ENCODE measurements around the gene ASTN2. TPM values are rescaled to one million over a fixed set of nuclear protein-coding genes. Genes with fewer than 3 reads are reported as not detected.

The ASTN2 gene
- total and polyA plus RNA-seq, 12 donors: 1.9 to 11.1 (median 4.0) TPM

GRCh38 chr9:117451311-117451710, 36.5 kb upstream of the ASTN2 start:
- Histone ChIP-seq H3K27ac (no peak overlapping the region), H3K9me3 (no peaks in the 10 kb centered on the region), H3K36me3 (no peaks in the 10 kb centered on the region), H3K27me3 (peaks cover 0 to 31% (median 9%) of the 10 kb centered on the region in 7 donors), H3K4me3 (no peak overlapping the region), H3K4me1 (no peaks in the 10 kb centered on the region)
- TF ChIP-seq CTCF (IDR thresholded peaks at IDR 0.05): no peak
- 73 to 78% methylated on average over 2 of the region's 2 CpGs for WGBS, 2 donors
- no peak for DNase-seq
- ATAC-seq: no peak
- intact Hi-C loops (cut with DNase I): no loop called here

GRCh38 chr9:117448066-117448465, 33.2 kb upstream of the ASTN2 start:
- ATAC-seq: no peak
- H3K4me3 ChIP-seq: no peak overlapping the region
- H3K27me3 ChIP-seq: peaks cover 0 to 32% (median 5%) of the 10 kb centered on the region in 7 donors
- no peaks in the 10 kb centered on the region for H3K9me3 ChIP-seq
- H3K27ac ChIP-seq: no peak overlapping the region
- 66 to 69% methylated on average over 3 of the region's 3 CpGs for WGBS, 2 donors
- intact Hi-C loops (cut with DNase I): no loop called here
- H3K4me1 ChIP-seq: no peaks in the 10 kb centered on the region
- DNase-seq: no peak
- peak in 1 of 9 donors; percentile 6 for TF ChIP-seq CTCF (IDR thresholded peaks at IDR 0.05)
- no peaks in the 10 kb centered on the region for H3K36me3 ChIP-seq

GRCh38 chr9:117445631-117446030, 30.8 kb upstream of the ASTN2 start:
- no peak overlapping the region for H3K27ac ChIP-seq
- no peak for ATAC-seq
- no peaks in the 10 kb centered on the region for H3K9me3 ChIP-seq
- intact Hi-C loops (cut with DNase I): no loop called here
- no peak for DNase-seq
- H3K4me1 ChIP-seq: no peaks in the 10 kb centered on the region
- TF ChIP-seq CTCF (IDR thresholded peaks at IDR 0.05): no peak
- WGBS, 2 donors: 90 to 93% methylated on average over 5 of the region's 5 CpGs
- peaks cover 0 to 34% (median 7%) of the 10 kb centered on the region in 7 donors for H3K27me3 ChIP-seq
- no peak overlapping the region for H3K4me3 ChIP-seq
- no peaks in the 10 kb centered on the region for H3K36me3 ChIP-seq

- Histone ChIP-seq H3K27me3 (peaks cover 0 to 41% (median 7%) of the 10 kb centered on the region in 7 donors), H3K36me3 (no peaks in the 10 kb centered on the region), H3K4me3 (no peak overlapping the region), H3K27ac (no peak overlapping the region), H3K4me1 (no peaks in the 10 kb centered on the region), H3K9me3 (no peaks in the 10 kb centered on the region)
- no peak for DNase-seq
- 60 to 84% methylated on average over 4 of the region's 4 CpGs for WGBS, 2 donors
- no peak for TF ChIP-seq CTCF (IDR thresholded peaks at IDR 0.05)
- intact Hi-C loops (cut with DNase I): no loop called here
- ATAC-seq: no peak
Observed at GRCh38 chr9:117444501-117444900, 29.6 kb upstream of the ASTN2 start.
